Measurements from ENCODE around the gene KIAA1549. TPM values are rescaled to one million over a fixed set of nuclear protein-coding genes. Genes with fewer than 3 reads are reported as not detected.
"Not testable (repeated sequence)": the region's sequence is repeated elsewhere in the genome, so short reads cannot be mapped to it uniquely, and the experiment has no call there.

KIAA1549 gene
- total and polyA plus RNA-seq, 3 experiments from 2014 or later, result 1.1 to 1.2 TPM; not detected in 1

DNA sequence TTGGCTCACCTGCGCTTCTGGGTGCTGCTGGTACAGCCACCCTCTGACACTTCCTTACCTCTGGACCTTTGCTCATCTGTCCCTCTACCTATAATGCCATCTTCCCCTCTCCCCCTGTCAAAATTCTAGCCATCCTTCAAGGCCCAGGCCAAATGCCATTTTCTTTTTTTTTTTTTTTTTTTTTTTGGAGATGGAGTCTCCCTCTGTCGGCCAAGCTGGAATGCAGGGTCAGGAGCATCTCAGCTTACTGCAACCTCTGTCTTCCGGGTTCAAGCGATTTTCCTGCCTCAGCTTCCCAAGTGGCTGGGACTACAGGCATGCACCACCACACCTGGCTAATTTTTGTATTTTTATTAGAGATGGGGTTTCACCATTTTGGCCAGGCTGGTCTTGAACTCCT is 184.1 kb downstream of the KIAA1549 start:
- H3K27ac ChIP-seq (ENCODE audit: low read depth, low read length); H3K9me3 Mint-ChIP-seq; H3K36me3 ChIP-seq (ENCODE audit: insufficient read depth, low read length); POLR2A ChIA-PET; H3K27me3 ChIP-seq (ENCODE audit: insufficient read depth, low read length, poor library complexity, severe bottlenecking); H3K4me1 ChIP-seq (ENCODE audit: insufficient read depth, low read length); H3K36me3 Mint-ChIP-seq; DNase-seq; H3K9me3 ChIP-seq (ENCODE audit: low read length); H3K4me3 ChIP-seq (ENCODE audit: low read length): not testable (repeated sequence)
- peaks cover 13 to 24% (median 19%) of the 10 kb centered on the region in 3 donors for H3K4me1 Mint-ChIP-seq
- CTCF ChIA-PET, result interaction anchor here (0.6 kb wide), 1 partner anchor 472 kb away, joined by 3 read pairs; no protein-coding TSS in a partner anchor
- H3K27me3 Mint-ChIP-seq, result peaks cover 4 to 16% of the 10 kb centered on the region in 2 donors
- H3K4me3 Mint-ChIP-seq, result peak overlapping the region in 2 of 7 donors; percentile 9 to 25
- H3K27ac Mint-ChIP-seq, result peak overlapping the region in 1 of 8 donors; percentile 1

DNA sequence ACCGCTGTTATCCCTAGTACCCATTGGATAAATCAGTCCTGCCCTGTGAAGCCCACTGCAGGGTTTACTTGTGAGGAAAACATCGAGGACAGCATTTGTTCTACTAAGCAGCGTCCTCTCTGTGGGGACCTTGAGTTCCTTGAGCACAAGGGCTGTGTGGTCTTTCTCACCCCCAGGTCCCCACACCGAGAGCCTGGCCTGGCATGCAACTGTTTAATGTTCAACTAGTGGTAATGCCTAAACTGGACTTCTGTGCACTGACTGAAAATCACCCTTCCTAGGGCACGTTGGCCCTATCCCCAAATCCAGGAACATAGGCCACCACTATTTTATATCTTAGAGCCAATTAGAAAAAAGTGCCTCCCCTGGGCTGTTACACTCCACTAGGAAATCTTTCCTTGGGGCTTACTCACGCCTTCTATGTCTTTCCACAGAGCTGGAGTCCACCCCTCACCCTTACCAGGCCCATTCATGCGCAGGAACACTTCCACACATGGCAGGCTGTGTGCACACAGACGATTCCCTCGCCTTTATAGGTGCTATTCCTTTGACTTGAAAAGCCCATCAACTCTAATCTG is 185.1 kb downstream of the KIAA1549 start:
- ChIA-PET CTCF (no interaction called here), POLR2A (no interaction called here)
- Histone ChIP-seq H3K27me3 (ENCODE audit: insufficient read depth, low read length, poor library complexity, severe bottlenecking) (no peaks in the 10 kb centered on the region), H3K4me1 (ENCODE audit: insufficient read depth, low read length) (no peaks in the 10 kb centered on the region), H3K9me3 (ENCODE audit: low read length) (no peaks in the 10 kb centered on the region), H3K4me3 (ENCODE audit: low read length) (no peak overlapping the region), H3K27ac (ENCODE audit: low read depth, low read length) (no peak overlapping the region), H3K36me3 (ENCODE audit: insufficient read depth, low read length) (no peaks in the 10 kb centered on the region)
- H3K9me3 Mint-ChIP-seq, result peaks cover 0 to 3% (median 0%) of the 10 kb centered on the region in 5 donors
- peak overlapping the region in 1 of 8 donors; percentile 48 for H3K27ac Mint-ChIP-seq
- peaks cover 0 to 7% (median 0%) of the 10 kb centered on the region in 3 donors for H3K36me3 Mint-ChIP-seq
- peaks cover 13 to 24% (median 19%) of the 10 kb centered on the region in 3 donors for H3K4me1 Mint-ChIP-seq
- no peak for DNase-seq
- peaks cover 3 to 22% of the 10 kb centered on the region in 2 donors for H3K27me3 Mint-ChIP-seq
- H3K4me3 Mint-ChIP-seq, result peak overlapping the region in 1 of 7 donors; percentile 12

DNA sequence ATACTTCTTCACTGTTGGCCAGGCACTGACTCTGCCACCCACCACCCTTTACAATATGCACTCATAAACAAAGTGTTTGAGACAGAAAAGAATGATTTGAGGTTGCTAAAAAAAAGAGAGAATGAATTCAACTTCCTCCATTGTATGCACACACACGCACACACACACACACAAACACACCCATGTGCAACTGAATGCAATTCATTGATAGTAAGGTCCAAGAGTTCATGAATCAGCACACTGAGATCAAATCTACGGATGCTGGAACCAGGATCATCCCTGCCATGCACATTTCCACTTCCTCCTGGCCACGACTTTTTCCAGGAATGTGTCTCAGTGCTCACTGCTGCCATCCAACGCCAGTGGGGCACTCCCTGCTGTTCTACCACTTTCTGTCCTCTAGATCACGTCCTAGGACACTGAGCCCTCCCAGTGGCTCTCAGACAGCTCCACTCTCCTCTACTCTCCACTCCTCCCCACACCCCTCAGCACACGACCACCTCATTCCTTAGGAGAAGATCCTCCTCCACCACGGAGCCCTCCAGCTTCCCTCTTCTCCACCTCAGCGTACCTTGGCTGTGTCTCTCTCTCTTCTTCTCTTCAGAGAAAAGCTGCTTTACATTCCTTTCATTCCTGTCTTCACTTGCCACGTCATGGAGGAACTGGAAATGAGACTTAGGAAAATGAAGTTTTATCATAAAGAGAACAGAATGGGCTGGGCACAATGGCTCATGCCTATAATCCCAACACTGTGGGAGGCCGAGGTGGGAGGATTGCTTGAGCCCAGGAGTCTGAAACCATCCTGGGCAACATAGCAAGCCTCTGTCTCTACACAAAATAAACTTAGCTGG is 195.4 kb downstream of the KIAA1549 start:
- Histone ChIP-seq H3K36me3 (ENCODE audit: insufficient read depth, low read length) (no peaks in the 10 kb centered on the region), H3K4me3 (ENCODE audit: low read length) (no peak overlapping the region), H3K4me1 (ENCODE audit: insufficient read depth, low read length) (no peaks in the 10 kb centered on the region), H3K9me3 (ENCODE audit: low read length) (no peaks in the 10 kb centered on the region), H3K27me3 (ENCODE audit: insufficient read depth, low read length, poor library complexity, severe bottlenecking) (no peaks in the 10 kb centered on the region), H3K27ac (ENCODE audit: low read depth, low read length) (no peak overlapping the region)
- peaks cover 24 to 32% of the 10 kb centered on the region in 2 donors for H3K27me3 Mint-ChIP-seq
- H3K9me3 Mint-ChIP-seq, result peaks cover 2 to 13% (median 8%) of the 10 kb centered on the region in 5 donors
- CTCF ChIA-PET, result no interaction called here
- no peaks in the 10 kb centered on the region for H3K4me1 Mint-ChIP-seq
- POLR2A ChIA-PET, result no interaction called here
- no peak for DNase-seq
- H3K27ac Mint-ChIP-seq, result peak overlapping the region in 1 of 8 donors; percentile 18
- no peak overlapping the region for H3K4me3 Mint-ChIP-seq
- peaks cover 0 to 18% (median 0%) of the 10 kb centered on the region in 3 donors for H3K36me3 Mint-ChIP-seq

DNA sequence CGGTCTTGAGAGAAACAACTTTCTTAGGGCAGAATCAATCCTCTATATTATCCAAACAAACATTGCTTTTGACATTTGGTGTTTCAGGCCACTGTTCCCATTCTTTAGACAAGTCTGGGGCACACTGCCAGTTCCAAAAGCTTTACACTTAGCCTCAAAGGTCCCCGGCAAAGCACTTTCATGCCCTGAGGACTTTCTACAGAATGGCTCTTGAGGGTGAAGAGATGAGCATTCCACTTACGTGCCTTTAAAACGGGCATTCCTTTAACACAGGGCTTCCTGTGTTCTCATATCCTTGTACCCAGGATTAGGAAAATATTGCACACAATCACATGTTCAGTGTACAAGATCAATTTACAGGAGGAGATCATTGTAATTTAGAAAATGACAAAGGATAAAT is 196.5 kb downstream of the KIAA1549 start:
- Histone ChIP-seq H3K27ac (ENCODE audit: low read depth, low read length) (no peak overlapping the region), H3K27me3 (ENCODE audit: insufficient read depth, low read length, poor library complexity, severe bottlenecking) (no peaks in the 10 kb centered on the region), H3K36me3 (ENCODE audit: insufficient read depth, low read length) (no peaks in the 10 kb centered on the region), H3K4me1 (ENCODE audit: insufficient read depth, low read length) (no peaks in the 10 kb centered on the region), H3K9me3 (ENCODE audit: low read length) (no peaks in the 10 kb centered on the region), H3K4me3 (ENCODE audit: low read length) (no peak overlapping the region)
- DNase-seq, result no peak
- peaks cover 0 to 19% (median 0%) of the 10 kb centered on the region in 3 donors for H3K36me3 Mint-ChIP-seq
- no peaks in the 10 kb centered on the region for H3K4me1 Mint-ChIP-seq
- peaks cover 2 to 10% (median 8%) of the 10 kb centered on the region in 5 donors for H3K9me3 Mint-ChIP-seq
- no peak overlapping the region for H3K4me3 Mint-ChIP-seq
- ChIA-PET CTCF (interaction anchor here (1.2 kb wide), 1 partner anchor 29 kb away, joined by 3 read pairs; no protein-coding TSS in a partner anchor), POLR2A (no interaction called here)
- H3K27ac Mint-ChIP-seq, result no peak overlapping the region
- peaks cover 24 to 28% of the 10 kb centered on the region in 2 donors for H3K27me3 Mint-ChIP-seq

Other genes starting within 250 kb of the KIAA1549 start
- not detected for gene TMEM213, start 183.4 kb downstream of the KIAA1549 start, total RNA-seq
- 0.05 TPM for gene TMEM213, start 183.4 kb downstream of the KIAA1549 start, polyA plus RNA-seq
- gene ATP6V0A4, start 183.2 kb downstream of the KIAA1549 start, total RNA-seq, result not detected
- gene ATP6V0A4, start 183.2 kb downstream of the KIAA1549 start, polyA plus RNA-seq, result not detected
- gene ZC3HAV1L, start 54.7 kb upstream of the KIAA1549 start, total RNA-seq, result 10 to 100 TPM; 12.6 to 13.6 TPM
- 1.1 TPM for gene ZC3HAV1L, start 54.7 kb upstream of the KIAA1549 start, polyA plus RNA-seq
- gene ZC3HAV1, start 128.3 kb upstream of the KIAA1549 start, total RNA-seq, result 10 to 100 TPM; 89.9 to 92.8 TPM
- gene ZC3HAV1, start 128.3 kb upstream of the KIAA1549 start, polyA plus RNA-seq, result 153 TPM
- gene UBN2, start 249.8 kb upstream of the KIAA1549 start, total RNA-seq, result 10 to 100 TPM; 13.0 to 13.6 TPM
- 3.2 TPM for gene UBN2, start 249.8 kb upstream of the KIAA1549 start, polyA plus RNA-seq

Data from CD8-positive, alpha-beta memory T cell (primary cell).